Measurements from ENCODE around the gene MEAF6.

The MEAF6 gene

GRCh38 chr1:37477198-37477931 is 37.2 kb downstream of the MEAF6 start:
- DNase-seq (ENCODE audit: insufficient read length, low spot score) (no peak), FAIRE-seq (no peak)

GRCh38 chr1:37476460-37477197 is 37.9 kb downstream of the MEAF6 start:
- FAIRE-seq (peak; percentile 43), DNase-seq (ENCODE audit: insufficient read length, low spot score) (peak; percentile 82)
- no peak for TF ChIP-seq POLR2A (IDR thresholded peaks at IDR 0.05; ENCODE audit: low read depth, low read length)

More at GRCh38 chr1:37477198-37477931, 37.2 kb downstream of the MEAF6 start:
- 0 out of 2 replicates have a peak, but pooled peaks have one; percentile 14 for TF ChIP-seq POLR2A (IDR thresholded peaks at IDR 0.05; ENCODE audit: low read depth, low read length)

GRCh38 chr1:37476087-37476452 is 38.5 kb downstream of the MEAF6 start:
- no peak for DNase-seq (ENCODE audit: insufficient read length, low spot score)
- no peak for TF ChIP-seq POLR2A (IDR thresholded peaks at IDR 0.05; ENCODE audit: low read depth, low read length)
- no peak for FAIRE-seq

GRCh38 chr1:37475380-37476086 is 39.0 kb downstream of the MEAF6 start:
- FAIRE-seq (no peak), DNase-seq (ENCODE audit: insufficient read length, low spot score) (no peak)
- TF ChIP-seq POLR2A (IDR thresholded peaks at IDR 0.05; ENCODE audit: low read depth, low read length): no peak

- no peak for FAIRE-seq
- no peak for DNase-seq (ENCODE audit: insufficient read length, low spot score)
- TF ChIP-seq POLR2A (IDR thresholded peaks at IDR 0.05; ENCODE audit: low read depth, low read length): no peak
Measured at GRCh38 chr1:37474697-37475379, 39.7 kb downstream of the MEAF6 start.

GRCh38 chr1:37474046-37474696 is 40.4 kb downstream of the MEAF6 start, which contains the start of gene ZC3H12A:
Gene ZC3H12A, plus strand, starts transcription at chr1:37474580. Its CDS starts 917 bp downstream, at chr1:37475497.
- FAIRE-seq: no peak
- peak; percentile 85 for DNase-seq (ENCODE audit: insufficient read length, low spot score)
- TF ChIP-seq POLR2A (IDR thresholded peaks at IDR 0.05; ENCODE audit: low read depth, low read length): peak; percentile 96

- no peak for FAIRE-seq
- no peak for DNase-seq (ENCODE audit: insufficient read length, low spot score)
- no peak for TF ChIP-seq POLR2A (IDR thresholded peaks at IDR 0.05; ENCODE audit: low read depth, low read length)
Measured at GRCh38 chr1:37473431-37474045, 41.0 kb downstream of the MEAF6 start.

GRCh38 chr1:37472994-37473393 is 41.6 kb downstream of the MEAF6 start:
- no peak for DNase-seq (ENCODE audit: insufficient read length, low spot score)
- no peak for FAIRE-seq

GRCh38 chr1:37472281-37472680 is 42.3 kb downstream of the MEAF6 start:
- TF ChIP-seq POLR2A (IDR thresholded peaks at IDR 0.05; ENCODE audit: low read depth, low read length): no peak
- DNase-seq (ENCODE audit: insufficient read length, low spot score) (no peak), FAIRE-seq (no peak)

More at GRCh38 chr1:37472994-37473393, 41.6 kb downstream of the MEAF6 start:
- no peak for TF ChIP-seq POLR2A (IDR thresholded peaks at IDR 0.05; ENCODE audit: low read depth, low read length)

- FAIRE-seq: peak; percentile 27
- TF ChIP-seq POLR2A (IDR thresholded peaks at IDR 0.05; ENCODE audit: low read depth, low read length): peak; percentile 61
Measured at GRCh38 chr1:37471345-37472231, 43.0 kb downstream of the MEAF6 start.

GRCh38 chr1:37469386-37469785 is 45.2 kb downstream of the MEAF6 start:
- TF ChIP-seq POLR2A (IDR thresholded peaks at IDR 0.05; ENCODE audit: low read depth, low read length): no peak
- FAIRE-seq (no peak), DNase-seq (ENCODE audit: insufficient read length, low spot score) (no peak)

More at GRCh38 chr1:37471345-37472231, 43.0 kb downstream of the MEAF6 start:
- peak; percentile 98 for DNase-seq (ENCODE audit: insufficient read length, low spot score)

GRCh38 chr1:37468037-37468436 is 46.5 kb downstream of the MEAF6 start:
- no peak for DNase-seq (ENCODE audit: insufficient read length, low spot score)
- FAIRE-seq: no peak
- no peak for TF ChIP-seq POLR2A (IDR thresholded peaks at IDR 0.05; ENCODE audit: low read depth, low read length)
